Measurements from ENCODE around the gene CFAP45.

Gene CFAP45

GRCh38 chr1:159931795-159932173 lies 31.8 kb upstream of the CFAP45 start:
- DNase-seq (ENCODE audit: low read depth), result no peak
- no peak overlapping the region for H3K4me3 ChIP-seq (ENCODE audit: control insufficient read depth, low read depth, low read length)
- TF ChIP-seq CTCF (IDR thresholded peaks at IDR 0.05; ENCODE audit: control insufficient read depth, insufficient read depth, low read depth, low read length, missing control alignments), result no peak

- no peak for DNase-seq (ENCODE audit: low read depth)
- no peak for TF ChIP-seq CTCF (IDR thresholded peaks at IDR 0.05; ENCODE audit: control insufficient read depth, insufficient read depth, low read depth, low read length, missing control alignments)
- H3K4me3 ChIP-seq (ENCODE audit: control insufficient read depth, low read depth, low read length), result no peak overlapping the region
Measured at GRCh38 chr1:159931101-159931794, 31.3 kb upstream of the CFAP45 start.

GRCh38 chr1:159930634-159931033 lies 30.7 kb upstream of the CFAP45 start:
- H3K4me3 ChIP-seq (ENCODE audit: control insufficient read depth, low read depth, low read length), result no peak overlapping the region
- DNase-seq (ENCODE audit: low read depth), result no peak
- TF ChIP-seq CTCF (IDR thresholded peaks at IDR 0.05; ENCODE audit: control insufficient read depth, insufficient read depth, low read depth, low read length, missing control alignments), result no peak

- no peak for TF ChIP-seq CTCF (IDR thresholded peaks at IDR 0.05; ENCODE audit: control insufficient read depth, insufficient read depth, low read depth, low read length, missing control alignments)
- H3K4me3 ChIP-seq (ENCODE audit: control insufficient read depth, low read depth, low read length), result no peak overlapping the region
- DNase-seq (ENCODE audit: low read depth), result no peak
Measured at GRCh38 chr1:159930216-159930615, 30.3 kb upstream of the CFAP45 start.

- no peak for TF ChIP-seq CTCF (IDR thresholded peaks at IDR 0.05; ENCODE audit: control insufficient read depth, insufficient read depth, low read depth, low read length, missing control alignments)
- no peak overlapping the region for H3K4me3 ChIP-seq (ENCODE audit: control insufficient read depth, low read depth, low read length)
- DNase-seq (ENCODE audit: low read depth), result no peak
Measured at GRCh38 chr1:159929155-159930051, 29.4 kb upstream of the CFAP45 start.

GRCh38 chr1:159928491-159929050 lies 28.6 kb upstream of the CFAP45 start:
- TF ChIP-seq CTCF (IDR thresholded peaks at IDR 0.05; ENCODE audit: control insufficient read depth, insufficient read depth, low read depth, low read length, missing control alignments), result no peak
- DNase-seq (ENCODE audit: low read depth), result no peak
- no peak overlapping the region for H3K4me3 ChIP-seq (ENCODE audit: control insufficient read depth, low read depth, low read length)
